ENCODE measurements around the gene PTGR2.

GRCh38 chr14:73816393-73816816 lies 35.2 kb upstream of the PTGR2 start:
- no peak for TF ChIP-seq CTCF (IDR thresholded peaks at IDR 0.05; ENCODE audit: poor library complexity, severe bottlenecking)
- no peak for TF ChIP-seq EZH2 (IDR thresholded peaks at IDR 0.05; ENCODE audit: borderline replicate concordance, insufficient read depth, low read length, poor library complexity, severe bottlenecking)
- TF ChIP-seq RAD21 (conservative IDR thresholded peaks at IDR 0.05) = no peak
- no peak for TF ChIP-seq TAF1 (IDR thresholded peaks at IDR 0.05; ENCODE audit: low read depth)
- no peak for TF ChIP-seq POLR2AphosphoS5 (IDR thresholded peaks at IDR 0.05)

All from neural cell (in vitro differentiated cells).